HEK293 (cell line): ENCODE data around the gene ARRB2.
A peak's percentile ranks its signal among the peaks of the same experiment; 100 is the strongest.

Source experiments
- CTCF ChIA-PET: fragments of 350-600 bp; formaldehyde crosslinking; extraction: SDS; loops from one replicate; lab custom pipeline; 2021; ENCODE audit warnings: antibody characterized with exemption; lab: Yijun Ruan, JAX
- POLR2A ChIA-PET: fragments of 300-600 bp; formaldehyde crosslinking; extraction: SDS; loops from one replicate; lab custom pipeline; 2020; ENCODE audit warnings: antibody characterized with exemption, inconsistent platforms; lab: Yijun Ruan, JAX
- H3K27ac ChIP-seq: fragments of 200-500 bp; sonication (Bioruptor generic); 2 replicates; pipeline ENCODE4 v1.5.1; 2014; ENCODE audit warnings: low read depth, low read length, control low read depth, inconsistent platforms; ENCODE audit errors: extremely low read depth
- H3K36me3 ChIP-seq, 2 experiments: fragments of 200-500 bp in 1 of 2; sonication (Bioruptor generic) in 1 of 2; 1 replicate in 1 of 2; 2 replicates in 1 of 2; pipeline ENCODE4 v1.5.1; 2014 to 2017; ENCODE audit warnings: inconsistent platforms in 2 of 2, low read length in 2 of 2; ENCODE audit not compliant: control insufficient read depth in 2 of 2, insufficient read depth in 1 of 2
- H3K4me1 ChIP-seq: fragments of 200-500 bp; sonication (Bioruptor generic); 2 replicates; pipeline ENCODE4 v1.5.1; 2014; ENCODE audit warnings: mild to moderate bottlenecking, low read length, inconsistent platforms; ENCODE audit not compliant: control insufficient read depth, insufficient read depth
- H3K4me3 ChIP-seq: 2 replicates; pipeline ENCODE4 v1.5.1; 2011; ENCODE audit warnings: low read depth, mild to moderate bottlenecking, control low read depth, low read length, moderate library complexity
- H3K9me3 ChIP-seq: fragments of 200-500 bp; sonication (Bioruptor generic); 2 replicates; pipeline ENCODE4 v1.5.1; 2014; ENCODE audit warnings: low read depth, low read length, inconsistent platforms; ENCODE audit not compliant: control insufficient read depth, insufficient read depth
- HOXC10 ChIP-seq: sonication (generic); formaldehyde crosslinking; IDR thresholded peaks from 2 replicates; pipeline ENCODE4 v1.8.1; 2023; ENCODE audit warnings: mild to moderate bottlenecking, missing genetic modification reagents
- IKZF3 ChIP-seq: fragments of 450-650 bp; IDR thresholded peaks from 2 replicates; pipeline ENCODE4 v1.5.0; 2018; ENCODE audit warnings: missing biosample characterization, mild to moderate bottlenecking, missing genetic modification characterization, moderate library complexity
- KLF16 ChIP-seq: fragments of 450-650 bp; formaldehyde crosslinking; IDR thresholded peaks from 2 replicates; pipeline ENCODE4 v1.5.1; 2017; ENCODE audit warnings: missing biosample characterization, missing genetic modification characterization
- KLF7 ChIP-seq: fragments of 450-650 bp; formaldehyde crosslinking; IDR thresholded peaks from 2 replicates; pipeline ENCODE4 v1.5.1; 2016; ENCODE audit warnings: missing biosample characterization, missing genetic modification characterization, borderline replicate concordance
- OSR2 ChIP-seq: fragments of 450-650 bp; formaldehyde crosslinking; IDR thresholded peaks from 2 replicates; pipeline ENCODE4 v1.5.1; 2016; ENCODE audit warnings: missing biosample characterization, missing genetic modification characterization
- SP7 ChIP-seq: fragments of 450-650 bp; formaldehyde crosslinking; IDR thresholded peaks from 2 replicates; pipeline ENCODE4 v1.5.1; 2016; ENCODE audit warnings: missing biosample characterization, missing genetic modification characterization
- ZBTB17 ChIP-seq: fragments of 450-650 bp; formaldehyde crosslinking; IDR thresholded peaks from 2 replicates; pipeline ENCODE4 v1.5.1; 2016; ENCODE audit warnings: missing biosample characterization, missing genetic modification characterization
- ZBTB20 ChIP-seq: fragments of 450-650 bp; formaldehyde crosslinking; IDR thresholded peaks from 2 replicates; pipeline ENCODE4 v1.5.1; 2016; ENCODE audit warnings: missing biosample characterization, missing genetic modification characterization
- ZBTB7A ChIP-seq: fragments of 450-650 bp; formaldehyde crosslinking; IDR thresholded peaks from 2 replicates; pipeline ENCODE4 v1.5.1; 2016; ENCODE audit warnings: low read depth, missing biosample characterization, missing genetic modification characterization
- ZNF248 ChIP-seq: fragments of 450-650 bp; formaldehyde crosslinking; IDR thresholded peaks from 2 replicates; pipeline ENCODE4 v1.5.1; 2017; ENCODE audit warnings: missing biosample characterization, missing genetic modification characterization
- ZNF274 ChIP-seq, 2 experiments: fragments of 200-500 bp in 1 of 2; fragments of 450-650 bp in 1 of 2; sonication (Bioruptor generic) in 1 of 2; formaldehyde crosslinking in 1 of 2; IDR thresholded peaks; 2 replicates each; pipeline versions ENCODE4 v1.5.1 to v1.6.1; 2014 to 2016; ENCODE audit warnings: borderline replicate concordance in 1 of 2, inconsistent platforms in 1 of 2, low read length in 1 of 2, missing biosample characterization in 1 of 2, missing genetic modification characterization in 1 of 2
- ZNF335 ChIP-seq: fragments of 450-650 bp; formaldehyde crosslinking; conservative IDR thresholded peaks from 2 replicates; pipeline ENCODE4 v1.5.1; 2016; ENCODE audit warnings: missing biosample characterization, missing genetic modification characterization
- ZNF510 ChIP-seq: fragments of 450-650 bp; formaldehyde crosslinking; IDR thresholded peaks from 2 replicates; pipeline ENCODE4 v1.5.1; 2018; ENCODE audit warnings: mild to moderate bottlenecking, missing genetic modification characterization, missing biosample characterization; ENCODE audit not compliant: insufficient replicate concordance
- ZNF623 ChIP-seq: fragments of 450-650 bp; formaldehyde crosslinking; IDR thresholded peaks from 2 replicates; pipeline ENCODE4 v1.5.1; 2016; ENCODE audit warnings: missing biosample characterization, missing genetic modification characterization
- ZNF670 ChIP-seq: fragments of 450-650 bp; formaldehyde crosslinking; IDR thresholded peaks from 2 replicates; pipeline ENCODE4 v1.5.1; 2016; ENCODE audit warnings: missing biosample characterization, missing genetic modification characterization, low read depth
- ZNF707 ChIP-seq: fragments of 450-650 bp; formaldehyde crosslinking; IDR thresholded peaks from 2 replicates; pipeline ENCODE4 v1.5.1; 2016; ENCODE audit warnings: missing biosample characterization, missing genetic modification characterization
- ZNF768 ChIP-seq: fragments of 450-650 bp; formaldehyde crosslinking; IDR thresholded peaks from 2 replicates; pipeline ENCODE4 v1.5.1; 2018; ENCODE audit warnings: missing biosample characterization, mild to moderate bottlenecking, missing genetic modification characterization
- TF ChIP-seq, protein P1 (sequence below): fragments of 450-650 bp; IDR thresholded peaks from 2 replicates; pipeline ENCODE4 v1.5.1; 2018; ENCODE audit warnings: missing biosample characterization, mild to moderate bottlenecking, missing genetic modification characterization
- TF ChIP-seq, protein P2 (sequence below): fragments of 450-650 bp; formaldehyde crosslinking; IDR thresholded peaks from 2 replicates; pipeline ENCODE4 v1.5.1; 2016; ENCODE audit warnings: missing biosample characterization, missing genetic modification characterization
- TF ChIP-seq, protein P3 (sequence below): fragments of 450-650 bp; formaldehyde crosslinking; IDR thresholded peaks from 2 replicates; pipeline ENCODE4 v1.5.1; 2016; ENCODE audit warnings: missing biosample characterization, missing genetic modification characterization
- TF ChIP-seq, protein P4 (sequence below): fragments of 450-650 bp; formaldehyde crosslinking; IDR thresholded peaks from 2 replicates; pipeline ENCODE4 v1.5.1; 2016; ENCODE audit warnings: missing biosample characterization, missing genetic modification characterization
- TF ChIP-seq, protein P5 (sequence below): fragments of 450-650 bp; formaldehyde crosslinking; IDR thresholded peaks from 2 replicates; pipeline ENCODE4 v1.5.1; 2016; ENCODE audit warnings: missing biosample characterization, missing genetic modification characterization

Gene ARRB2

DNA sequence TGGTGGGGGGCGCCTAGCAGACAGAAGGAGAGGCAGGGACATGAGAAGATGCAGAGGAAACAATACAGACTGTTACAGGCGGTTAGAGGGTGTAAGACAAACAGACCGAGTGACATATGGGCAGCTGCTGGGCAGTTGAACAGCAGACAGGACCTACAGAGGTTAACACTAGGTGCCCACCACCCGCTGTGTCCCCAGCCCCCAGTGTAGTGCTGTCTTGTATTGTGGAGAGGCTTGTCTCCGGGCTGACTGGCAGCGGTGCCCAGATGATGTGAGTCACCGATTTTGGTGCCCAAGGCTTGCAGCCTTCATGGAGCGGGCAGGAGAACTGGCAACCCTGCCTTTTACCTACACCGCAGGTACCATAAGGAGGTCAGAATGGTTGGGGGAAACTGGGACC lies 31.7 kb downstream of the ARRB2 start:
- Histone ChIP-seq H3K36me3 (no peaks in the 10 kb centered on the region; a peak in 1 of 3 replicates), H3K4me1 (peaks cover 8% of the 10 kb centered on the region)
- POLR2A ChIA-PET: interaction anchor here (0.6 kb wide), 1 partner anchor 129 kb away, joined by 6 read pairs; no protein-coding TSS in a partner anchor
- TF ChIP-seq, protein P1, sequence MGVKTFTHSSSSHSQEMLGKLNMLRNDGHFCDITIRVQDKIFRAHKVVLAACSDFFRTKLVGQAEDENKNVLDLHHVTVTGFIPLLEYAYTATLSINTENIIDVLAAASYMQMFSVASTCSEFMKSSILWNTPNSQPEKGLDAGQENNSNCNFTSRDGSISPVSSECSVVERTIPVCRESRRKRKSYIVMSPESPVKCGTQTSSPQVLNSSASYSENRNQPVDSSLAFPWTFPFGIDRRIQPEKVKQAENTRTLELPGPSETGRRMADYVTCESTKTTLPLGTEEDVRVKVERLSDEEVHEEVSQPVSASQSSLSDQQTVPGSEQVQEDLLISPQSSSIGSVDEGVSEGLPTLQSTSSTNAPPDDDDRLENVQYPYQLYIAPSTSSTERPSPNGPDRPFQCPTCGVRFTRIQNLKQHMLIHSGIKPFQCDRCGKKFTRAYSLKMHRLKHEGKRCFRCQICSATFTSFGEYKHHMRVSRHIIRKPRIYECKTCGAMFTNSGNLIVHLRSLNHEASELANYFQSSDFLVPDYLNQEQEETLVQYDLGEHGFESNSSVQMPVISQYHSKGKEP: no peak
- TF ChIP-seq, protein P2, sequence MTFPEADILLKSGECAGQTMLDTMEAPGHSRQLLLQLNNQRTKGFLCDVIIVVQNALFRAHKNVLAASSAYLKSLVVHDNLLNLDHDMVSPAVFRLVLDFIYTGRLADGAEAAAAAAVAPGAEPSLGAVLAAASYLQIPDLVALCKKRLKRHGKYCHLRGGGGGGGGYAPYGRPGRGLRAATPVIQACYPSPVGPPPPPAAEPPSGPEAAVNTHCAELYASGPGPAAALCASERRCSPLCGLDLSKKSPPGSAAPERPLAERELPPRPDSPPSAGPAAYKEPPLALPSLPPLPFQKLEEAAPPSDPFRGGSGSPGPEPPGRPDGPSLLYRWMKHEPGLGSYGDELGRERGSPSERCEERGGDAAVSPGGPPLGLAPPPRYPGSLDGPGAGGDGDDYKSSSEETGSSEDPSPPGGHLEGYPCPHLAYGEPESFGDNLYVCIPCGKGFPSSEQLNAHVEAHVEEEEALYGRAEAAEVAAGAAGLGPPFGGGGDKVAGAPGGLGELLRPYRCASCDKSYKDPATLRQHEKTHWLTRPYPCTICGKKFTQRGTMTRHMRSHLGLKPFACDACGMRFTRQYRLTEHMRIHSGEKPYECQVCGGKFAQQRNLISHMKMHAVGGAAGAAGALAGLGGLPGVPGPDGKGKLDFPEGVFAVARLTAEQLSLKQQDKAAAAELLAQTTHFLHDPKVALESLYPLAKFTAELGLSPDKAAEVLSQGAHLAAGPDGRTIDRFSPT (tag by site-specific recombination): peak; percentile 23; the same call in 1 of the 2 replicates
- TF ChIP-seq, all 188 proteins: peak for 1
- no peak overlapping the region for H3K4me3 ChIP-seq
- H3K27ac ChIP-seq: no peak overlapping the region
- CTCF ChIA-PET: interaction anchor here (1.1 to 1.7 kb wide), 2 partner anchors 10 to 14 kb away, joined by 3 to 5 read pairs; no protein-coding TSS in a partner anchor
- no peaks in the 10 kb centered on the region for H3K9me3 ChIP-seq

DNA sequence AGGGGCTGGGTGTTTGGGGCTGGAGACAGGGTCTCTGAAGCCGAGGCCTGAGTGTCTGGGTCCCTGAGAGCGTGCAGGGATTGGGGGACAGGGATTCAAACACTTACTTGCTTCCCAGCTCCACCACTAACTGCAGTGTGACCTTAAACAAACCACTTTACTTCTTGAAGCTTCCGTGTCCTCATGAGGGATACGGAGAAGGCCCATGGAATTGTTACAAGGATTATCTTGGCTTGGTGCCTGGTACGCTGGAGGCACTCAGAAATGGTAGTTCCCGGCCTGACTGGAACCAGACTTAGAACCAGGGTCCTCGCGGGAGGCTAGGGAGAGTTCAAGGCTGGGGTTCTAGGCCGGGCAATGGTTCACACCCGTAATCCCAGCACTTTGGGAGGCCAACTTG lies 32.2 kb downstream of the ARRB2 start:
- H3K27ac ChIP-seq: no peak overlapping the region
- TF ChIP-seq HOXC10 (CRISPR knock-in tag): no peak
- TF ChIP-seq ZNF623 (tag by site-specific recombination): no peak
- no peak for TF ChIP-seq KLF7 (tag by site-specific recombination)
- no peak for TF ChIP-seq KLF16 (tag by site-specific recombination)
- TF ChIP-seq SP7 (tag by site-specific recombination): no peak
- TF ChIP-seq ZNF707 (tag by site-specific recombination): no peak
- 0 out of 2 replicates have a peak, but pooled peaks have one; percentile 27 for TF ChIP-seq IKZF3 (tag by site-specific recombination)
- peak; percentile 62 for TF ChIP-seq ZNF335 (tag by site-specific recombination)
- TF ChIP-seq, protein P3, sequence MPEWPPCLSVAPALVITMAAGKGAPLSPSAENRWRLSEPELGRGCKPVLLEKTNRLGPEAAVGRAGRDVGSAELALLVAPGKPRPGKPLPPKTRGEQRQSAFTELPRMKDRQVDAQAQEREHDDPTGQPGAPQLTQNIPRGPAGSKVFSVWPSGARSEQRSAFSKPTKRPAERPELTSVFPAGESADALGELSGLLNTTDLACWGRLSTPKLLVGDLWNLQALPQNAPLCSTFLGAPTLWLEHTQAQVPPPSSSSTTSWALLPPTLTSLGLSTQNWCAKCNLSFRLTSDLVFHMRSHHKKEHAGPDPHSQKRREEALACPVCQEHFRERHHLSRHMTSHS (tag by site-specific recombination): no peak
- TF ChIP-seq ZNF768: no peak
- no peak for TF ChIP-seq ZNF274 (IDR thresholded peaks at IDR 0.05; ENCODE audit: low read length)
- TF ChIP-seq ZNF274 (tag by site-specific recombination; IDR thresholded peaks at IDR 0.05; ENCODE audit: borderline replicate concordance): no peak
- TF ChIP-seq ZBTB20 (tag by site-specific recombination): 0 out of 2 replicates have a peak, but pooled peaks have one; percentile 39
- no peak for TF ChIP-seq ZBTB7A (tag by site-specific recombination)
- TF ChIP-seq, protein P4, sequence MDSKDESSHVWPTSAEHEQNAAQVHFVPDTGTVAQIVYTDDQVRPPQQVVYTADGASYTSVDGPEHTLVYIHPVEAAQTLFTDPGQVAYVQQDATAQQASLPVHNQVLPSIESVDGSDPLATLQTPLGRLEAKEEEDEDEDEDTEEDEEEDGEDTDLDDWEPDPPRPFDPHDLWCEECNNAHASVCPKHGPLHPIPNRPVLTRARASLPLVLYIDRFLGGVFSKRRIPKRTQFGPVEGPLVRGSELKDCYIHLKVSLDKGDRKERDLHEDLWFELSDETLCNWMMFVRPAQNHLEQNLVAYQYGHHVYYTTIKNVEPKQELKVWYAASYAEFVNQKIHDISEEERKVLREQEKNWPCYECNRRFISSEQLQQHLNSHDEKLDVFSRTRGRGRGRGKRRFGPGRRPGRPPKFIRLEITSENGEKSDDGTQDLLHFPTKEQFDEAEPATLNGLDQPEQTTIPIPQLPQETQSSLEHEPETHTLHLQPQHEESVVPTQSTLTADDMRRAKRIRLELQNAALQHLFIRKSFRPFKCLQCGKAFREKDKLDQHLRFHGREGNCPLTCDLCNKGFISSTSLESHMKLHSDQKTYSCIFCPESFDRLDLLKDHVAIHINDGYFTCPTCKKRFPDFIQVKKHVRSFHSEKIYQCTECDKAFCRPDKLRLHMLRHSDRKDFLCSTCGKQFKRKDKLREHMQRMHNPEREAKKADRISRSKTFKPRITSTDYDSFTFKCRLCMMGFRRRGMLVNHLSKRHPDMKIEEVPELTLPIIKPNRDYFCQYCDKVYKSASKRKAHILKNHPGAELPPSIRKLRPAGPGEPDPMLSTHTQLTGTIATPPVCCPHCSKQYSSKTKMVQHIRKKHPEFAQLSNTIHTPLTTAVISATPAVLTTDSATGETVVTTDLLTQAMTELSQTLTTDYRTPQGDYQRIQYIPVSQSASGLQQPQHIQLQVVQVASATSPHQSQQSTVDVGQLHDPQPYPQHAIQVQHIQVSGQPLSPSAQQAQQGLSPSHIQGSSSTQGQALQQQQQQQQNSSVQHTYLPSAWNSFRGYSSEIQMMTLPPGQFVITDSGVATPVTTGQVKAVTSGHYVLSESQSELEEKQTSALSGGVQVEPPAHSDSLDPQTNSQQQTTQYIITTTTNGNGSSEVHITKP (tag by site-specific recombination): peak; percentile 74
- peak; percentile 54 for TF ChIP-seq OSR2 (tag by site-specific recombination)
- TF ChIP-seq, protein P5, sequence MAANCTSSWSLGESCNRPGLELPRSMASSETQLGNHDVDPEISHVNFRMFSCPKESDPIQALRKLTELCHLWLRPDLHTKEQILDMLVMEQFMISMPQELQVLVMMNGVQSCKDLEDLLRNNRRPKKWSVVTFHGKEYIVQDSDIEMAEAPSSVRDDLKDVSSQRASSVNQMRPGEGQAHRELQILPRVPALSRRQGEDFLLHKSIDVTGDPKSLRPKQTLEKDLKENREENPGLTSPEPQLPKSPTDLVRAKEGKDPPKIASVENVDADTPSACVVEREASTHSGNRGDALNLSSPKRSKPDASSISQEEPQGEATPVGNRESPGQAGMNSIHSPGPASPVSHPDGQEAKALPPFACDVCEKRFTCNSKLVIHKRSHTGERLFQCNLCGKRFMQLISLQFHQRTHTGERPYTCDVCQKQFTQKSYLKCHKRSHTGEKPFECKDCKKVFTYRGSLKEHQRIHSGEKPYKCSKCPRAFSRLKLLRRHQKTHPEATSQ (tag by site-specific recombination): no peak
- TF ChIP-seq ZNF248 (tag by site-specific recombination): no peak
- TF ChIP-seq ZNF670 (tag by site-specific recombination): no peak
- TF ChIP-seq ZBTB17: peak; percentile 50; the same call in 1 of the 2 replicates
- TF ChIP-seq ZNF510 (tag by site-specific recombination): no peak
- POLR2A ChIA-PET: interaction anchor here (0.6 kb wide), 1 partner anchor 130 kb away, joined by 6 read pairs; no protein-coding TSS in a partner anchor
- peaks cover 8% of the 10 kb centered on the region for H3K4me1 ChIP-seq
- no peaks in the 10 kb centered on the region; a peak in 1 of 3 replicates for H3K36me3 ChIP-seq
- no peak overlapping the region for H3K4me3 ChIP-seq
- CTCF ChIA-PET: interaction anchor here (1.7 kb wide), 1 partner anchor 14 kb away, joined by 5 read pairs; no protein-coding TSS in a partner anchor
- H3K9me3 ChIP-seq: no peaks in the 10 kb centered on the region
